Endodermal cell (in vitro differentiated cells): ENCODE data around the gene MACROD1. TPM values are rescaled to one million over a fixed set of nuclear protein-coding genes. Genes with fewer than 3 reads are reported as not detected.

Source experiments
- DNase-seq: peaks from one replicate; pipeline ENCODE4 v3.0.0-alpha.2; 2017
- H3K27ac ChIP-seq: 2 replicates; pipeline ENCODE4 v1.5.1; 2013; ENCODE audit warnings: mild to moderate bottlenecking, low read depth, low read length, moderate library complexity
- H3K27me3 ChIP-seq: 2 replicates; pipeline ENCODE4 v1.6.1; 2013; ENCODE audit warnings: mild to moderate bottlenecking, low read length, moderate library complexity; ENCODE audit not compliant: insufficient read depth, control insufficient read depth, poor library complexity, severe bottlenecking
- H3K36me3 ChIP-seq: 2 replicates; pipeline ENCODE4 v1.7.0; 2013; ENCODE audit warnings: mild to moderate bottlenecking, low read length, moderate library complexity; ENCODE audit not compliant: control insufficient read depth, insufficient read depth
- H3K4me1 ChIP-seq: one replicate; pipeline ENCODE4 v1.7.0; 2013; ENCODE audit warnings: low read length; ENCODE audit not compliant: control insufficient read depth, insufficient read depth
- H3K4me3 ChIP-seq: 2 replicates; pipeline ENCODE4 v1.5.1; 2013; ENCODE audit warnings: mild to moderate bottlenecking, low read length, moderate library complexity
- H3K9ac ChIP-seq: 2 replicates; pipeline ENCODE4 v1.6.1; 2013; ENCODE audit warnings: mild to moderate bottlenecking, low read length, moderate library complexity; ENCODE audit not compliant: poor library complexity, severe bottlenecking; ENCODE audit errors: extremely low read depth
- H3K9me3 ChIP-seq: 2 replicates; pipeline ENCODE4 v1.6.1; 2013; ENCODE audit warnings: mild to moderate bottlenecking, low read length, moderate library complexity; ENCODE audit not compliant: control insufficient read depth
- H3K27ac Mint-ChIP-seq: 2 replicates; pipeline ENCODE4 v1.8.0; 2020; ENCODE audit warnings: mixed read lengths
- H3K27me3 Mint-ChIP-seq: 2 replicates; pipeline ENCODE4 v1.8.0; 2021; ENCODE audit warnings: mild to moderate bottlenecking, mixed read lengths; ENCODE audit not compliant: insufficient read depth
- H3K36me3 Mint-ChIP-seq: 2 replicates; pipeline ENCODE4 v1.8.0; 2020; ENCODE audit warnings: low read depth, mixed read lengths
- H3K4me1 Mint-ChIP-seq: 2 replicates; pipeline ENCODE4 v1.8.0; 2020; ENCODE audit warnings: mixed read lengths
- H3K4me3 Mint-ChIP-seq: 2 replicates; pipeline ENCODE4 v1.8.0; 2020; ENCODE audit warnings: mild to moderate bottlenecking, moderate library complexity, mixed read lengths
- H3K9me3 Mint-ChIP-seq: 2 replicates; pipeline ENCODE4 v1.8.0; 2020; ENCODE audit warnings: mild to moderate bottlenecking, mixed read lengths
- CTCF ChIP-seq: fragments of 200-600 bp; sonication (generic); conservative IDR thresholded peaks from 2 replicates; pipeline ENCODE4 v1.5.0; 2021; ENCODE audit warnings: antibody characterized with exemption, mild to moderate bottlenecking
- WGBS, 2 experiments: methylation state at CpG; one replicate each; pipeline versions ENCODE4 v1.1.5 to v1.1.7; 2013; ENCODE audit warnings: missing lambda C conversion rate in 2 of 2, mixed read lengths in 1 of 2; ENCODE audit not compliant: insufficient coverage in 1 of 2, insufficient read length in 1 of 2; 5-methylcytosine and 5-hydroxymethylcytosine counted together
- total RNA-seq, 2 donors: library from RNA; stranded (reverse); fragmentation: NEBNext Ultra II Directional in 1 of 2; extraction: Animal tissue kit (Norgen Biotek cat#: 25700) in 1 of 2; gene quantifications; 2 replicates in 1 of 2; 3 replicates in 1 of 2; pipeline ENCODE4 v1.2.1, GENCODE V29; 2021

The MACROD1 gene
- total RNA-seq, 2 donors from 2014 or later: 23.0 to 41.9 TPM

DNA sequence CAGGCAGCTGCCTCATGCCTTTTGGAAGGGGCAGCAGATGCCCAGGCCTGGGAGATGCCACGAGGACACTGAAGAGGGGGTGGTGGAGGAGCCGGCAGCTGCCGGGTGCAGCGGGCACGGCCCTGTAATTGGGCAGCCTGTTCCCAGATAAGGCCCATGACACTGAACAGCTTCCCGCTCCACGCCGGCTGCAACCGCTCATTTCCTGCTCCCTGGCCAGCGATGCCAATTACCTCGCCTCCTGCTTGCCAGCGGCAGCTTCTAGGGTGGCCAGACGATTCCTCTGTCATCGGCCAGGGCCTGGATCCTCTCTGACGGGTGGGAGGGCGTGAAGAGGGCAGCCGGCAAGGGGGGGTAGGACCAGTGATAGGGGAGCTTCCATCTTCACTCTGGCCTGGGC lies 107.4 kb downstream of the MACROD1 start:
- H3K27me3 Mint-ChIP-seq: peaks cover 60% of the 10 kb centered on the region
- no peak for DNase-seq
- no peaks in the 10 kb centered on the region for H3K9me3 Mint-ChIP-seq
- H3K4me3 ChIP-seq: no peak overlapping the region
- peaks cover 22% of the 10 kb centered on the region for H3K4me1 Mint-ChIP-seq
- no peak overlapping the region for H3K27ac ChIP-seq
- no peaks in the 10 kb centered on the region for H3K36me3 Mint-ChIP-seq
- H3K27ac Mint-ChIP-seq: no peak overlapping the region
- H3K27me3 ChIP-seq: peaks cover 39% of the 10 kb centered on the region
- no peak overlapping the region for H3K9ac ChIP-seq
- H3K4me3 Mint-ChIP-seq: no peak overlapping the region
- H3K4me1 ChIP-seq: peaks cover 12% of the 10 kb centered on the region
- no peaks in the 10 kb centered on the region for H3K9me3 ChIP-seq
- no peaks in the 10 kb centered on the region for H3K36me3 ChIP-seq
- TF ChIP-seq CTCF: no peak
- 92 to 97% methylated on average over 17 of the region's 17 CpGs for WGBS, 2 experiments

GRCh38 chr11:64057890-64058289 lies 108.0 kb downstream of the MACROD1 start:
- H3K27ac Mint-ChIP-seq: no peak overlapping the region
- Histone ChIP-seq H3K27me3 (peaks cover 36% of the 10 kb centered on the region), H3K9me3 (no peaks in the 10 kb centered on the region), H3K27ac (no peak overlapping the region), H3K9ac (no peak overlapping the region), H3K4me1 (peaks cover 14% of the 10 kb centered on the region), H3K4me3 (no peak overlapping the region), H3K36me3 (no peaks in the 10 kb centered on the region)
- H3K36me3 Mint-ChIP-seq: no peaks in the 10 kb centered on the region
- DNase-seq: no peak
- no peak for TF ChIP-seq CTCF
- no peaks in the 10 kb centered on the region for H3K9me3 Mint-ChIP-seq
- H3K4me3 Mint-ChIP-seq: no peak overlapping the region
- H3K4me1 Mint-ChIP-seq: peaks cover 25% of the 10 kb centered on the region
- peaks cover 54% of the 10 kb centered on the region for H3K27me3 Mint-ChIP-seq
- WGBS, 2 experiments: 88 to 90% methylated on average over 7 to 10 of the region's 10 CpGs

GRCh38 chr11:64056861-64057260 lies 109.1 kb downstream of the MACROD1 start:
- H3K9me3 Mint-ChIP-seq: no peaks in the 10 kb centered on the region
- no peak for DNase-seq

More at GRCh38 chr11:64056861-64057260, 109.1 kb downstream of the MACROD1 start:
- Mint-ChIP-seq H3K27ac (no peak overlapping the region), H3K4me1 (peaks cover 23% of the 10 kb centered on the region), H3K36me3 (no peaks in the 10 kb centered on the region), H3K4me3 (no peak overlapping the region), H3K27me3 (peaks cover 46% of the 10 kb centered on the region)
- no peak overlapping the region for H3K4me3 ChIP-seq
- peaks cover 27% of the 10 kb centered on the region for H3K27me3 ChIP-seq
- H3K9me3 ChIP-seq: no peaks in the 10 kb centered on the region
- WGBS, 2 experiments: 88 to 94% methylated on average over 8 to 13 of the region's 13 CpGs
- no peak for TF ChIP-seq CTCF
- no peaks in the 10 kb centered on the region for H3K36me3 ChIP-seq
- H3K27ac ChIP-seq: no peak overlapping the region
- no peak overlapping the region for H3K9ac ChIP-seq
- H3K4me1 ChIP-seq: peaks cover 14% of the 10 kb centered on the region
